NCI-H2196 treated with DMSO at 0.1 percent for 48 hours (cell line): ENCODE measurements around the gene RPL23.

Source experiments
- DNase-seq: peaks from one replicate; lab custom pipeline; 2025; ENCODE audit not compliant: unreplicated experiment; lab: John Stamatoyannopoulos, UW

Gene RPL23

GRCh38 chr17:38885044-38885727 is 31.7 kb upstream of the RPL23 start:
- DNase-seq, result no peak

GRCh38 chr17:38883592-38884526 is 30.3 kb upstream of the RPL23 start:
- DNase-seq, result no peak

- no peak for DNase-seq
These were observed 29.3 kb upstream of the RPL23 start for GRCh38 chr17:38882870-38883269.

- no peak for DNase-seq
These were observed 28.2 kb upstream of the RPL23 start for GRCh38 chr17:38881600-38882191.

- DNase-seq, result no peak
These were observed 26.6 kb upstream of the RPL23 start for GRCh38 chr17:38879878-38880665.

GRCh38 chr17:38877130-38877851 is 23.8 kb upstream of the RPL23 start:
- DNase-seq, result no peak

- DNase-seq, result no peak
These were observed 22.1 kb upstream of the RPL23 start for GRCh38 chr17:38875477-38876075.

- DNase-seq, result no peak
These were observed 21.2 kb upstream of the RPL23 start for GRCh38 chr17:38874505-38875400.

GRCh38 chr17:38873640-38874380 is 20.3 kb upstream of the RPL23 start:
- no peak for DNase-seq

- DNase-seq, result no peak
These were observed 19.3 kb upstream of the RPL23 start for GRCh38 chr17:38872671-38873385.

- no peak for DNase-seq
These were observed 18.5 kb upstream of the RPL23 start for GRCh38 chr17:38872027-38872511.

- DNase-seq, result peak; percentile 20
These were observed 17.9 kb upstream of the RPL23 start for GRCh38 chr17:38871247-38872015.

GRCh38 chr17:38870259-38871165 is 17.0 kb upstream of the RPL23 start:
- no peak for DNase-seq

- peak; percentile 45 for DNase-seq
These were observed 16.2 kb upstream of the RPL23 start, which contains the start of gene LASP1 for GRCh38 chr17:38869526-38870258. TSS of gene LASP1 (plus strand) at chr17:38870058. CDS start at chr17:38870190, 132 bp downstream.
